ENCODE results near the gene TRABD2B.

- peak; percentile 99 for TF ChIP-seq CTCF (IDR thresholded peaks at IDR 0.05; ENCODE audit: poor library complexity)
- no peak for TF ChIP-seq EZH2phosphoT487 (IDR thresholded peaks at IDR 0.05; ENCODE audit: low read depth, severe bottlenecking, unreplicated experiment)
- no peak for TF ChIP-seq EZH2 (IDR thresholded peaks at IDR 0.05; ENCODE audit: borderline replicate concordance)
Measured at GRCh38 chr1:47997289-47998200, at the start of gene TRABD2B.

Data from hepatocyte (in vitro differentiated cells).